HG02938 (cell line): ENCODE results near the gene GTF2H2.
"Not testable (repeated sequence)": the region's sequence is repeated elsewhere in the genome, so short reads cannot be mapped to it uniquely, and the experiment has no call there.

Source experiments
- ATAC-seq: cut with Tn5 transposase; IDR thresholded peaks from one replicate; pipeline ENCODE4 v1.9.1; 2021; ENCODE audit warnings: mild to moderate bottlenecking, moderate library complexity; ENCODE audit not compliant: unreplicated experiment

GTF2H2 gene

GRCh38 chr5:71067262-71067928, at the start of gene GTF2H2:
Gene GTF2H2 (minus strand): TSS chr5:71067676. CDS start chr5:71062763, 4,913 bp downstream.
- peak; percentile 92 for ATAC-seq

GRCh38 chr5:71109730-71110275, 42.3 kb upstream of the GTF2H2 start:
- not testable (repeated sequence) for ATAC-seq

- not testable (repeated sequence) for ATAC-seq
Observed at GRCh38 chr5:71099996-71100395, 32.5 kb upstream of the GTF2H2 start.

GRCh38 chr5:71097930-71098203, 30.4 kb upstream of the GTF2H2 start:
- not testable (repeated sequence) for ATAC-seq

GRCh38 chr5:71097173-71097929, 29.9 kb upstream of the GTF2H2 start:
- not testable (repeated sequence) for ATAC-seq

GRCh38 chr5:71089773-71090172, 22.3 kb upstream of the GTF2H2 start:
- not testable (repeated sequence) for ATAC-seq

GRCh38 chr5:71088754-71089153, 21.3 kb upstream of the GTF2H2 start:
- not testable (repeated sequence) for ATAC-seq

GRCh38 chr5:71086145-71086544, 18.7 kb upstream of the GTF2H2 start:
- ATAC-seq = not testable (repeated sequence)

GRCh38 chr5:71084280-71085063, 17.0 kb upstream of the GTF2H2 start:
- not testable (repeated sequence) for ATAC-seq

GRCh38 chr5:71082898-71083297, 15.4 kb upstream of the GTF2H2 start:
- not testable (repeated sequence) for ATAC-seq

GRCh38 chr5:71082340-71082739, 14.9 kb upstream of the GTF2H2 start:
- not testable (repeated sequence) for ATAC-seq

GRCh38 chr5:71061322-71061721, 6.2 kb downstream of the GTF2H2 start:
- ATAC-seq = not testable (repeated sequence)

GRCh38 chr5:71059426-71059825, 8.1 kb downstream of the GTF2H2 start:
- ATAC-seq = not testable (repeated sequence)

- ATAC-seq = not testable (repeated sequence)
Observed at GRCh38 chr5:71044808-71045207, 22.7 kb downstream of the GTF2H2 start.

GRCh38 chr5:71044128-71044527, 23.3 kb downstream of the GTF2H2 start:
- ATAC-seq = not testable (repeated sequence)

GRCh38 chr5:71031046-71031776, 36.3 kb downstream of the GTF2H2 start:
- ATAC-seq = not testable (repeated sequence)

- peak; percentile 65 for ATAC-seq
Observed at GRCh38 chr5:71025289-71025953, 42.1 kb downstream of the GTF2H2 start, which contains the start of gene NAIP. Gene NAIP (minus strand): TSS chr5:71025339. CDS start chr5:71012915, 12,424 bp downstream.

GRCh38 chr5:71020643-71021042, 46.8 kb downstream of the GTF2H2 start:
- ATAC-seq = not testable (repeated sequence)

GRCh38 chr5:71018376-71019005, 49.0 kb downstream of the GTF2H2 start:
- not testable (repeated sequence) for ATAC-seq
